ENCODE measurements around the gene PNPLA3.
"Not testable (repeated sequence)": the region's sequence is repeated elsewhere in the genome, so short reads cannot be mapped to it uniquely, and the experiment has no call there.

PNPLA3 gene

GRCh38 chr22:43889860-43890253 is 33.7 kb upstream of the PNPLA3 start:
- DNase-seq = no peak

DNA sequence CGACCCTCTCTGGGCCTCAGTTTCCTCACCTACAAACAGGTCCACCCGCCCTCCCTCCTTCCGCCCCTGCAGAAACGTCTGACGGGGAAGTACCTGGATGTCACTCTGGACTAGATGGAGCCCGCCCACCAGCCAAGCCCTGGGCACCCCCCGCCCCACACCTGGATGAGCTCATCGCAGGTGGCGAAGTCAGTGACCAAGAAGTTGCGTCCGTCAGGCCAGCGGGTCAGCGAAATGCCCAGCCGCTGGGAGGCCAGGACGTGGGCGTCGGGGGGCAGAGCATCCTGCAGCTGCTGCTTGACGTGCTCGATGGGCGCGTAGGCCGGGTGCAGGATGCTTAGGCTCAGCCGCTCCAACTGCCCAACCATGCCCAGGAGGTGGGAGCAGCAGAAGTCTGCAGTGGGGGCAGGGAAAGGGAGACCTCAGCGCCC is 32.7 kb upstream of the PNPLA3 start:
- no peak for DNase-seq

DNA sequence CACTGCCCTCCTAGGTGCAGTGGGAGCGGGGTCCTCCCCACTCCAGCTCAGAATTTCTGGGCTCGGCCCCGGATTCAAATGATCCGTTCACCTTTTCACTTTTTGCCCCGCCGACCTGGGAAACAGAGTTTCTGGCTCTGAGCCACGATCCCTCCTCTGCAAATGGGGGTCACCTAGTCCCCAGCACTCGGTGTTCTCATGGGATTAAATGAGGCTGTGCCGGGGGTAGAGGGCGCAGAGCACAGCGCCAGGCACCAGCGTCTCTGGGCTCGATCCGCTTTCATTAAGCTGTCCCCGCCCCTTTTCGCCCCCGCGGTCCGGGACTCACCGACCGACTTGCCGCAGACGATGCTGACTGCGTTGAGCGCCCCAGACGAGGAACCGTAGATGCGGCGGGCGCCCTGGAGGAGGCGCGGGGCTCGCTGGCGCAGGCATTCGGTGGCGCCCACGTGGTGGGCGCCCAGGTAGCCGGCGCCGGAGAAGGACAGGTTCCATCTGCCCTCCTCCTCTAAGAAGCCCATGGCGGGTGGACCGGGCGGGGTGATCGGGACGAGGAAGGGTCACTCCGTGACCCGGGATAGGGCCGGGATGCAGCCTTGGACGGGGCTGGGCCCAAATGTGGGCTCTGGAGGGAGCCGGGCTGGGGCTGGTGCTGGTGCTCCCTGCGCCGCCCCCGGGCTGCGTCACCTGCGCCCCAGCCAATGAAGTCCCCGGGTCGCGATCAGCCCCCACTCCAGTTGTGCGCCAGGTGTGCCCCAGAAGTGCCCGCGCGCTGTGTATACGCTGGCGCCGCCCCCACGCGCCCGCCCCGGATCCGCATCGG is 32.0 kb upstream of the PNPLA3 start, which contains the start of gene PNPLA5:
PNPLA5 (minus strand) TSS at position 654 of the 823 bp plus-strand sequence; CDS start at position 521, 133 bp downstream.
- no peak for DNase-seq

DNA sequence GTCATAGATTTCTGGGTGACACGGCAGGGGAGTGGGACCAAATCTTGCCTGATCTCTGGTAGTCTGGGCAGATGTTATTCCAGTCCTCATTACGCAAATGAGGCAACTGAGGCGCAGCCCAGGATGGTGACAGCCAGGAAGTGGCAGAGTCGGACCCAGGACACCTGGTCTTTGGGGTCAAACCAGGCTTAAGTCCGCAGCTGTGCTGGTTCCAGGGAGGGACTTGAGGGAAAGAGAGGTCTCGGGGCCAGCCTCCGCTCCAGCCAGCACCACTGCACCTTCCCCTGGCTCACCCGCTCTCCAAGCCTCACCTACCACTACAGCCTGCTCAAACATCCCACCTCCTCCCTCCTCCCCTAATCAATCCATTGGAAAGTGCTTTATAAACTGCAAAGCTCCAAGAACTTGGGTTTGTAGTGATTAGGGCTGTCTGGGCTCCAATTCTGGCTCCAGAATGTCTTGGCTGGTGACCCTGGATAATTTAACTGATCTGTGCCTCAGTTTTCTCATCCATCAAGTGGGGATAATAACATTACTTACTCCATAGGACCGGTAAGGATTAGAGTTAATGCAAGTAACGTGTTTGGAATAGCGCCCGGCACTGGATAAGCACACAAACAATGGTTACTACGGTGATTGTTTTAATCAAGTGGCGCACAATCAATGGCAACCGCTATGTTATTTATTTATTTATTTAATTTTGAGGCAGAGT is 31.3 kb upstream of the PNPLA3 start:
- DNase-seq = no peak

- DNase-seq = no peak
These were observed 30.3 kb upstream of the PNPLA3 start for GRCh38 chr22:43893266-43893665.

DNA sequence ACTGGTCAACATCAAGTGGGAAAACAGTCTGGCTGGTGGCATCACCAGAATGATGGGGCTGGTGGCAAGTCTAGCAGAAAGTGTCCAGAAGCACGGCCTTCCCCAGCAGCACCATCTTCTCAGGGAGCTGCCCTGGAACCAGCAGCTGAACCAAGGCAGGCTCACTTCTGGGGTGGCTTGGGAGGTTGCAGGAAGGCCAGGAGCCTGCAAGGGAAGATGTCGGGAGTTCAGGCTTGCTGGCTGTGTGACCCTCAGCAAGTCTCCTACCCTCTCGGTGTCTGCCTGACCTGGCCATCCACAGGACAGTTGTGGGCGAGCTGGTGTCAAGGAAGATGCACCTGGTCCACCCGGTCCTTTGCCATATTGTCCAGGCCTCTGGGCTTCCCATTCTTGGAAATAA is 29.5 kb upstream of the PNPLA3 start:
- DNase-seq = no peak

GRCh38 chr22:43895986-43896645 is 27.5 kb upstream of the PNPLA3 start:
- DNase-seq = no peak

- DNase-seq = no peak
These were observed 25.8 kb upstream of the PNPLA3 start for GRCh38 chr22:43897751-43898261.

DNA sequence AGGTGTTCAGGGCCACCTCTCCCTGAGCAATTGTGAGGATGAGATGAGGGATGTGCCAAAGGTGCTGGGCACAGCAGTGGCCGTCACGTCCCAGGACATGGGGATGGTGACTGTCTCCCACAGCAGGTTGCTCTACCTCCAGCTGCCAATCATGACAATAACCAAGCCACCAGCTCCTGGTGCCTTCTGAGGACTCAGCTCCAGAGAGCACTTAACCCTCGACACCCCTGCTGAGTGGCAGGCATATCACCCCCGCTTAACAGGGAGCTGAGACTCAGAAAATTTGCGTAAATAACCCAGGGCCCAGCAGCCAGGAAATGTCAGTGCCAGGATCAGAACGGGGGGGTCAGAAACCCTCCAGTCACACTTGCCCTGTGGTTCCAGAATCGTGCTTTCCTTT is 23.4 kb upstream of the PNPLA3 start:
- DNase-seq = no peak

DNA sequence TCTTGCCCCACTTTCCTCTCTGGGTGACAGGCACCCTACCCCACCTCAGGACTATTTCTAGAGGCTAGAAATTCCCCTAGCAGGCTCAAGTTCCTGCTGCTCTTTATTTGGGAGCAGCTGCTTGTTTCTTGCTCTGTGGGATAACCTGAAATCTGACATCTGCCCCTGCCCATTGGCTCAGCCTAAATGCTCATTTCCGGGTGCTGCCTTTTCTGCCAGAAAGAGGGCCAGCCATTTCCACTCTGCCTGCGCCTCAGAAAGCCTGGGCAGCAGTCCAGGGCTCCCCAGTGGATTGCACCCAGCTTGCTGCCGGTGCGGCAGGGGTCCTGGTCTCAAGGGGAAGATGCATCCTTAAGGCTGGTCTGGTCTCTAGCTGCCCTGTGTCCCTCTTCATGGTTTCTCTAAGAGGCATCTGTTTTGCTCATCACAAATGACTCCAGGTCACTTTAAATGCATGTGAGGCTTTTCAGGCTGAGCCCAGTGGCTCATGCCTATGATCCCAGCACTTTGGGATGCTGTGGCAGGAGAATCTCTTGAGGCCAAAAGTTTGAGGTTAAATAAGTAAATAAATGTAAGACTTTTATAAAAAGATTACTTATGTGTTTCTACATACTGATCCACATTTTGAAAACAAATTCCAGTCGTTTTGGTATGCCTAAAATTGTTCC is 21.5 kb upstream of the PNPLA3 start:
- DNase-seq = no peak

DNA sequence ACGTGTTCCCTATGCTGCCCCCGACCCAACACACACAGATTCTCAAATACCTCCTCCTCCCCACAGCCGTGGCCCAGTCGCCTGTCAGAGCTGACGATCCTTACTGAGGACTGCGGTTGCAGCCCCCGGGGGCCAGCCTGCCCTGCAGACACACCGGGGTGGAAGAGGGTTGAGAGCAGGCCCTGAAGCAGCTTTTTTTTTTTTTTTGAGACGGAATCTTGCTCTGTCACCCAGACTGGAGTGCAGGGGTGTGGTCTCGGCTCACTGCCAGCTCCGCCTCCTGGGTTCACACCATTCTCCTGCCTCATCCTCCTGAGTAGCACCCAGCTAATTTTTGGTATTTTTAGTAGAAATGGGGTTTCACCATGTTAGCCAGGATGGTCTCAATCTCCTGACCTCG is 20.6 kb upstream of the PNPLA3 start:
- DNase-seq = not testable (repeated sequence)

DNA sequence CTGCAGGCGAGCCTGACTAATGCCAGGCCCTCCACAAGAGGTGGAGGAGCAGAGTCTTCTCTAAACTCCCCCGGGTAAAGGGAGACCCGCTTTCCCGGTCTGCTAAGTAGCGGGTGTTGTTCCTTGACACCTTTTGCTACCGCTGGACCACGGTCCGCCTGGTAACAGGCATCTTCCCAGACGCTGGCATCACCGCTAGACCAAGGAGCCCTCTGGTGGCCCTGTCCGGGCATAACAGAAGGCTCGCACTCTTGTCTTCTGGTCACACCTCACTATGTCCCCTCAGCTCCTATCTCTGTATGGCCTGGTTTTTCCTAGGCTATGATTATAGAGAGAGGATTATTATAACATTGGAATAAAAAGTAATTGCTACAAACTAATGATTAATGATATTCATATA is 19.2 kb upstream of the PNPLA3 start:
- DNase-seq = not testable (repeated sequence)

GRCh38 chr22:43905681-43906080 is 17.9 kb upstream of the PNPLA3 start:
- DNase-seq = no peak

- no peak for DNase-seq
These were observed 13.9 kb upstream of the PNPLA3 start for GRCh38 chr22:43909708-43910107.

- no peak for DNase-seq
These were observed 13.4 kb upstream of the PNPLA3 start for GRCh38 chr22:43910178-43910695.

GRCh38 chr22:43911351-43911750 is 12.3 kb upstream of the PNPLA3 start:
- no peak for DNase-seq

DNA sequence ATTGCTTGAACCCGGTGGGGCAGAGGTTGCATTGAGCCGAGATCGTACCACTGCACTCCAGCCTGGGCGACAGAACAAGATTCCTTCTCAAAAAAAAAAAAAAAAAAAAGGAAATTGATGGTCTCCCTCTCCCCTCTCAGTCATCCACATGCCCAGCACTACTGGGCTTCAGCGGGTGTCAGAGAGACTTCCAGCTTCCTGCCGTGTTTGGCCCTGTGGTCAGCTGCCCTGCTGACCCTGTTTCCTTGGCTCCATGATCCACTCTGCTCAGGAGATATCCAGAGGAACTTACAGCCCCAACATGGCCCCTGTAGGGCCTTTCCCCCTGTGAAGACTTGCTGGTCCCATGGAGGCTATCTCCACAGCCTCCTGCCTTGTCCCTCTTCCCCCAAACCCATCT is 6.1 kb upstream of the PNPLA3 start:
- DNase-seq = no peak

DNA sequence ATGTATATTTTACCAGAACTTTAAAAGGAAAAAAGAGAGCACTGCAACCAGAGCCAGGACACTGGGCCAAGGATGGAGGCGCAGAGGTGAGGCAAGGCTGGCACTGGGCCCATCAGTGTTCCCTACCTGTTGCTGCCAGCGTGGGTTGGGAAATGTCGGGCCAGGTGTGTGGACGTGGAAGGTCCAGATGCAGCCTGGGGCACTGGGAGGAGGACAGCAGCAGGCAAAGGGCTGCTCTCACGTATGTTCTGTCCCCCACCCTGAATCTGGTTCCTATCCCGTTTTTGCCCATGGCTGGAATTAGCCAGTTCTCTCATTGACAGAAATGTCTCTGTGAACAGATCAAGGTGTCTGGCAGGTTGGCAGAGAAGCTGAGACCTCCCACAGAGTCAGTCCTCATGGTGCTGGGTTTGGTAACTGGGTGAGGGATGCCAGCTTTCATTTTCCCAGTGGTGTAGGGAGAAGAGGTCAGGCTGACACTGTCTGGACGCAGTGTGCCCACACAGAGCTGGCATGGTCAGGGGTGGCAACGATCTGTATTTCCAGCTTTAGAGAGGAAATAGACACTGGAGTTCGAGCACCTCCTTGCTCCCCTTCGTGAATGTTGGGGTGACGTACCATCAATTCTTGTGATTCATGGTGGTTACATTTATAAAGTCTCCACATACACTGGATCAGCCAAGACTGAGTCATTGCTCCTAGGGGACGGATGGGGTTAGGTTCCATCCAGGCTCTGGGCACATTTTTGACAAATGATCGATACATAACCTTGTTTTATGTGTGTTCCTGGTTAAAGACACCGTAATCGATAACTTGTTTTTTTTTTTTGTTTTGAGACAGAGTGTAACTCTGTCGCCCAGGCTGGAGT is 4.3 kb upstream of the PNPLA3 start:
- no peak for DNase-seq

GRCh38 chr22:43921370-43921769 is 2.2 kb upstream of the PNPLA3 start:
- DNase-seq = no peak

- DNase-seq = no peak
These were observed 1.5 kb upstream of the PNPLA3 start for GRCh38 chr22:43922123-43922522.

GRCh38 chr22:43923191-43923590 is 414 bp upstream of the PNPLA3 start:
- DNase-seq = peak in 1 of 6 experiments; percentile 43

GRCh38 chr22:43924877-43925276 is 1.3 kb downstream of the PNPLA3 start:
- no peak for DNase-seq

Data from stimulated activated naive CD4-positive, alpha-beta T cell (primary cell).